Body of pancreas (tissue), 4 donors: Measurements from ENCODE around the gene S100A1.

ENCODE experiments used
- POLR2A ChIP-seq, 3 donors: fragments of 450-650 bp; IDR thresholded peaks; one replicate each; pipeline ENCODE4 v1.6.1; 2016; ENCODE audit warnings: antibody characterized with exemption in 3 of 3, mild to moderate bottlenecking in 2 of 3
- TF ChIP-seq, protein P1 (sequence below), 7 experiments: fragments of 450-650 bp in 4 of 7; fragments of 200-600 bp in 3 of 7; sonication (generic) in 3 of 7; IDR thresholded peaks; one replicate each; pipeline ENCODE4 v1.5.1; 2016 to 2019; ENCODE audit warnings: antibody characterized with exemption in 7 of 7

DNA sequence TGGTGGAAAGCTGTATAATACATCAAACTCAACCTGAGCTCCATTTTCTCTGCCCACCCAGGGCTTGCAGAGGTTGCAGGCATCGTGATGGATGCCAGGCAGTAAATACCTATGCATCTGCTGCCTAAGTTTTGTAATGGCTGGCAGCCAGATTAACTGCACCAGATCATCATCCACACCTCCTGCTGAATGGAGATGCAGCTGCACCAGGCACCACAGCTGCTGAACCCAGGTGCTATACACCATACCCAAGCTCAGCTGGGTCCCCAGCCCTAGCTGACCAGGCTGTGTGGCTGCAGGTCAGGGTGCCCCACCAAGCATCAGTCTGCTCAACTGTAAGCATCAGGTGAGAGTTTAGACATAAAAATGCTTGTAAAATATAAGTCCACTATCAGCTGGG lies 23.5 kb downstream of the S100A1 start:
- TF ChIP-seq, protein P1, sequence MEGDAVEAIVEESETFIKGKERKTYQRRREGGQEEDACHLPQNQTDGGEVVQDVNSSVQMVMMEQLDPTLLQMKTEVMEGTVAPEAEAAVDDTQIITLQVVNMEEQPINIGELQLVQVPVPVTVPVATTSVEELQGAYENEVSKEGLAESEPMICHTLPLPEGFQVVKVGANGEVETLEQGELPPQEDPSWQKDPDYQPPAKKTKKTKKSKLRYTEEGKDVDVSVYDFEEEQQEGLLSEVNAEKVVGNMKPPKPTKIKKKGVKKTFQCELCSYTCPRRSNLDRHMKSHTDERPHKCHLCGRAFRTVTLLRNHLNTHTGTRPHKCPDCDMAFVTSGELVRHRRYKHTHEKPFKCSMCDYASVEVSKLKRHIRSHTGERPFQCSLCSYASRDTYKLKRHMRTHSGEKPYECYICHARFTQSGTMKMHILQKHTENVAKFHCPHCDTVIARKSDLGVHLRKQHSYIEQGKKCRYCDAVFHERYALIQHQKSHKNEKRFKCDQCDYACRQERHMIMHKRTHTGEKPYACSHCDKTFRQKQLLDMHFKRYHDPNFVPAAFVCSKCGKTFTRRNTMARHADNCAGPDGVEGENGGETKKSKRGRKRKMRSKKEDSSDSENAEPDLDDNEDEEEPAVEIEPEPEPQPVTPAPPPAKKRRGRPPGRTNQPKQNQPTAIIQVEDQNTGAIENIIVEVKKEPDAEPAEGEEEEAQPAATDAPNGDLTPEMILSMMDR (IDR thresholded peaks at IDR 0.05) = no peak
- TF ChIP-seq POLR2A (IDR thresholded peaks at IDR 0.05) = no peak
